GM21381 (cell line): ENCODE data around the gene TECRL.

Experiments
- ATAC-seq: cut with Tn5 transposase; IDR thresholded peaks from one replicate; pipeline ENCODE4 v1.9.1; 2021; ENCODE audit warnings: mild to moderate bottlenecking, moderate library complexity; ENCODE audit not compliant: unreplicated experiment

The TECRL gene

DNA sequence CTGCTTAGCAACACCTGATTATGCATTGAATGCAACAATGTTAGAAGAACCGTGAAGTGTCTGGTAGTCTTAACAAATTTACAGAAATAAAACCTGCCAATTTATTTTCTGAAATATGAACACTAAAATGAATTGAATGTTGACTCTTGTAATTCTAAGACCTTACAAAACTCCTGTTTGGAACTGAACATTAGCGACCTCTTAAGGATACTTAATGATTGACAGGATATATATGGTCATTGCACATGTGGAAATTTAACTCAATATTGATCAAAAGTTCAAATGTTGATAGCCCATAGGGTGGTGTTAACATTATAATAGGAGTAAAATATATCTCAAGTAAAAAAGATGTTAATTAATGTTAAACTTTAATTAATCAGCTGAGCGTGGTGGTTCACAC is 79.1 kb downstream of the TECRL start:
- no peak for ATAC-seq

DNA sequence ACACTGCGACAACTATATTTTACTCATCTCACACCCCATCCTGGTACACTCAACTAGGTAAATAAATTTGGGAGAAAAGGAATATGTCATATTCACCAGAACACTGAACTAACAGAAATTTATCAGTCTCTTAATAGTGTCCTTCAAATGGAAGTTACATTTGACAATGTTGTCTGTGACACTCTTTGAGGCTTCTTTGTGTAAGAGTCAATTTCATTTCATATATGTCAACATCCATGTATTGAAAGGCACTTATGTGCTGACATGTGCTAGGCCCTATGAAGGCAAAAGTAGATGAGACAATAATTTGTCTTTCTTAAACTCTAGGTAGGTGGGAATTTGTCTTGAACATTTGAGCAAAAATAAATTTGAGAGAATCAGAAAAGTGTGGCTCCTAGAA is 82.0 kb downstream of the TECRL start:
- ATAC-seq, result no peak

GRCh38 chr4:64326507-64326906 is 82.7 kb downstream of the TECRL start:
- no peak for ATAC-seq

DNA sequence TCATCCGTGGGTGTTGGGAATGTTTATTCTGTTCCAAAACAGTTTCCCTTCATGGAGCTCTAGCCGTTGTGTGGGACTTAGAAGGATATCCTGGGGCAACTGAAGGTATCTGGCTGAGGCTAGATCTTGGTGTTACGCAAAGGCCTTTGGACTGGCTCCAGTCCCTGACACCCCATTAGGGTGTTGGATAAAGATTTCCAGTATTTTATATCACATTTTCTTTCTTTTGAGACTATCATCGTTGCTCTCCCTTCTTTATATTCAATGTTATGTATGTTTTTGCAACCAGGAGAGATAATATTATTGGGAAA is 103.0 kb downstream of the TECRL start:
- ATAC-seq, result no peak

GRCh38 chr4:64305565-64306254 is 103.5 kb downstream of the TECRL start:
- no peak for ATAC-seq

DNA sequence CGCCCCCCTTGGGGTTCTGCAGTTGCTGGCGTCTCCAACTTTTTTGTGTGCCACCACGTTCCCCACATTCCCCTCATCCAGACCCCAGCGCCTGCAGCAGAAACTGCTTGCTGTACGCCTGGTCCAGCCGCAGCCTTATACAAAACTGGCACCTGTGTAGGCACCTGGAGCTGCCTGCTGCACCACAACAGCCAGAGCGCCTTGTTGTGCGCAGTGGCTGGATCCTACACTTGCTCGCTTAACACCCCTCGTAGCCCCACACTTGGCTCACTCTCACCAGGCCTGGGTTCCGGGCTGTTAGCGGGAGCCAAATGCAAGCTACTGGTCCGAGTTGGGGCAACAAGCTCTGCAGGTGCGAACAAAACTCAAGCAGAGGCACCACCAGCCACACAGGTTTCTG is 136.8 kb downstream of the TECRL start:
- no peak for ATAC-seq

GRCh38 chr4:64271601-64272081 is 137.6 kb downstream of the TECRL start:
- no peak for ATAC-seq

DNA sequence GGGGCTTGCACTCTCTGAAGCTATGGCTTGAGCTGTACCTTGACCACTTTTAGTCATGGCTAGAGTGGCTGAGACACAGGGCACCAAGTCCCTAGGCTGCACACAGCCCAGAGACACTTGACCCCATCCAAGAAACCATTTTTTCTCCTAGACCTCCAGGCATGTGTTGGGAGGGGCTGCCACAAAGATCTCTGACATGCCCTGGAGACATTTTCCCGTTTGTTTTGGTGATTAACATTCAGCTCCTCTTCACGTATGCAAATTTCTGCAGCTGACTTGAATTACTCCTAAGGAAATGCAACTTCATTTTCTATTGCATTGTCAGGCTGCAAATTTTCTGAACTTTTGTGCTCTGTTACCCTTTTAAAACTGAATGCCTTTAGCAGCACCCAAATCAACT is 142.6 kb downstream of the TECRL start:
- ATAC-seq, result no peak

DNA sequence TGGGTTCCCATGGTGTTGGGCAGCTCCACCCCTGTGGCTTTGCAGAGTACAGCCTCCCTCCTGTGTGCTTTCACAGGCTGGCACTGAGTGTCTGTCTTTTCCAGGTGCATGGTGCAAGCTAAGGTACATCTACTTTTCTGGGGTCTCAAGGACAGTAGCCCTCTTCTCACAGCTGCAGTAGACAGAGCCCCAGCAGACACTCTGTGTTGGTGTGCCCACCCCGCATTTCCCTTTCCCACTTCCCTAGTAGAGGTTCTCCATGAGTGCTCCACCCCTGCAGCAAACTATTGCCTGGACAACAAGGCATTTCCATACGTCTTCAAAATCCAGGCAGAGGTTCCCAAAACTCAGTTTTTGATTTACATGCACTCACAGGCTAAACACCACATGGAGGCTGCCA is 143.0 kb downstream of the TECRL start:
- ATAC-seq, result no peak

DNA sequence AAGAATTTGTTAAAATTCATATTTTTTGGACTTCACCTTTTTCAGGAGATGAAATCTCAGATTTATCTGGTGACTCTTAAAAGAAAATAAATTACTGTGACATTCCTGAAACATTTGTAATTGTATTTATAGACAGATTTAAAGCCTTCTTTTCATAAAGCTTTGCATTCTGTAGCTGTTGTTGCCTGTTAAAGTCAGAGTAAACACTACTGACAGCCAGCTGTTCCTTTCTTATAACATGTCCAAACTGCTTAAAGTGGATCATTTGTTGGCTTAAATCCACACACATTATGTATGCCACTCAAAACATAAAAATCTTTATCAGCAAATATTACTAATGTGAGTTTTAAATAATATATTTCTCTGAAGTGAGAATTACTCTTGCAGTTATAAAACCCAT is 157.5 kb downstream of the TECRL start:
- no peak for ATAC-seq

DNA sequence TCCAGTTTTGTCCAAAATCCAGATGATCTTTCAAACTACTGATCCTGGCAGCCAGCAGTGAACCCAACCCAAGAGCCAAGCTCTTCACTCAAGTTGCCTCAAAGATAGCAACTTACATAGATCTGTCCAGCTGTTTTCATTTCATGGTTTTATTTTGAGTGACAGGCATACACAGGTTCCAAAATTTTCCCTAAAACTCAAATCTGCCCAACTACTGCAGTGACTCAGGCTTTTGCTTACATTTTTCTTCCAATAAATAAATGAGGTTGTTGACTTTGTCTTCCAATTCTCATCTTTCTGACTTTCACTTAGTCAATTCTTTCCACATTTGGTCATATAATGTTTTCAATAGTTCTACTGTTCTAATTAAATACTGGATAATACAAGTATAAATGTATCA is 158.8 kb downstream of the TECRL start:
- ATAC-seq, result no peak

- ATAC-seq, result no peak
Observed at GRCh38 chr4:64250061-64250460, 159.2 kb downstream of the TECRL start.

GRCh38 chr4:64248186-64248585 is 161.1 kb downstream of the TECRL start:
- ATAC-seq, result no peak

- no peak for ATAC-seq
Observed at GRCh38 chr4:64230709-64231310, 178.4 kb downstream of the TECRL start.
